ENCODE measurements around the gene KRT77.
"Not testable (repeated sequence)": the region's sequence is repeated elsewhere in the genome, so short reads cannot be mapped to it uniquely, and the experiment has no call there.

Gene KRT77

DNA sequence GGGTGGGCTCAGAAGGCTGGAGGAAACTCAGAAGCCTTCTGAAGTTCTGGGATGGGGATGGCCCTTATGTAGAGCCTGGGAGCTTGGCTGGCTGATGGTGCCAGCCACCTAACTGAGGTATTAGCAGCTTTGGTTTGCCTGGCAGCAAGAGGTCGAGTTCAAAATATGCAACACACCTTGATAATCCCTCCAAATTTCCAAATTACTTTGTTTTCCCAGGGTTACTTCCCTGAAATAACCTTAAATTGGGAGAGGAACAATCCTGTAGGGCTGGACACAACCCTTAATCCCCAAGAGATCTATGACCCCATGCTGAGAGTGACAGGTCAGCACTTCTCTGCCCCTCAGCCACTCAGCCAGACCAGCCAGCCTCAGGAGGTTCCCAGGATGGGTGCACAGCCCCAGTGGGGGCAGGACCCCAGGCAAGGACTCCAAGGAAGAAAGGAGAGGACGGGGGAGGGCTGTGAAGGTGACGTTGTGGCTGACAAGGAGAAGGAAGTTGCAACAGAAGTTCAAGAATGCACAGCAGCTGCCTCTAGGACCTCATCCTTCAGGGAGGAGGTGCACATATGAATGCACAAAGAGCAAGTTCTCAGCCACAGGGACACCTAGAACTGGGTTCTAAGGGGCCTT lies 18.6 kb upstream of the KRT77 start:
- no peak for DNase-seq

DNA sequence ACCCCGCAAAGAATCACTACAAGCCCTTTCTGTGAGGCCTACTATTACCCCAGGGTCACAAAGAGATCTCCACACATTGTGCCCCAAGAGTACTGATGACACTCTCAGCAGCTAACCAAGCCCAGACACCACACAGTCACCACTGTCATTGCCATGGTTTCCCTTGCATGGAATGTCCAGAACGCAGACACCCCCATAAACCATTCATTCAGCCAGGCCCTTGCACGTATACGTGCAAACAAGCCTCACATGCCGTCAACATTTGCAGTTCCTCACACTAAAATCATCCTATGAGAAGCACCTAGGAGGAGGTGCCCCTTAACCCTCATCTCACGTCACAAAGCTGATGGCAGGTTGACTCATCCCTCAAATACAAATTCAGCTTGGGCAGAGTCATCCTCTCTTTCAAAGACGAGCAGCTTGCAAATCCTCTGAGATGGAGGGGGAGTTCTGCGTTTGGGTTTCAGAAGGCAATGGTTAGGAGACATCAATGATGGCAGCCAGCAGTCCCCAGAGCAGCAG lies 17.1 kb upstream of the KRT77 start:
- no peak for DNase-seq

DNA sequence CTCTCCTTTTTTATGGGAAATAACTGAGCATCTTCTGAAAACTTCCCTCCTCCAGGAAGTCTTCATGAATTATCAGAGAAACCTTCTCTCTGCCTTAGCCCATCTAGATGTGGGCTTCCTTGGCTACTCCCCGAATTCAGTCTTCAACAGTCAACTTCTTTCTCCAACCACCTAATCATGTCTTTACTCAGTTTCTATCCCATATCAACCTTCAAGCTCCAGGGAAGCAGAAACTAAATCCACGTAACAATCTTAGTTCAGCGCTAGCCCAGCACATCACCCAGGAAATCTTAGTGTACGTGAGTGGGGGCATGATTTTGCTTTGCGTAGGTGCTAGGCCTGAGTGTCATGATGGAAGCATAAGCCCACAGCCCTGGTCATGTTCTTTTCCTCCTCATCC lies 12.7 kb upstream of the KRT77 start:
- no peak for DNase-seq

DNA sequence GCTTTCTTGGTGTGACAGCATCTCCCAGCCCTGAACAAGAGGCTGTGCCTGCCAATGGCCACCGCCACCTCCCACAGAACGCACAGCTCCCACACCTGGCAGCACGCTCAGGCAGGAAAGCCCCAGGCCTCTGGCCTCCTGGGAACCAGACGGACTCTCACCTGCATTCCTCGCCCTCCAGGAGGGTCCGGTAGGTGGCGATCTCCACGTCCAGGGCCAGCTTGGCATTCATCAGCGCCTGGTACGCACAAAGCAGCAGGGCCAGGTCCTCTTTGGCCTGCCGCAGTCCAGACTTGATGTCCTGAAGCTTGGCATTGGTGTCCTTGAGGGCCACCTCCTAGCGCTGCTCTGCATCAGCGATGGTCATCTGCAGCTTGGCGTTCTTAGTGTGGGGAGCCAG lies 12.1 kb upstream of the KRT77 start:
- no peak for DNase-seq

DNA sequence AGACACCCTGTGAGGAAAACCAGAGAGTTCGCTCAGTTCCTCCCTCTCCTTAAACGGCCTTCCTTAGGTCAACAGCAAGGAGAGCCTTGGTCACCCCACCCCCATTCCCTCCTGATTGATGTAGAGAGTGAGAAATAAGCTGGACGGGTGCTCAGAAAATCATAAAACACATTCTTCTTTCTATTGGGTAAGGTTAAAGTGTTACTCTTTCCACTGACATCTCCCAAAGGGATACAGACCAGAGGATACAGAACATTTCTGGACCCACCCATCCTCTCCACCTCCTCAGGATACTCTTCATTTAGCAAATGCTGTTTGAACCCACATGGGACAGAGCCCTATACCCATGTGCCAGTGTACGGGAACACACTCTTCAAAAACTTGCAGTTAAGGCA lies 11.6 kb upstream of the KRT77 start:
- no peak for DNase-seq

DNA sequence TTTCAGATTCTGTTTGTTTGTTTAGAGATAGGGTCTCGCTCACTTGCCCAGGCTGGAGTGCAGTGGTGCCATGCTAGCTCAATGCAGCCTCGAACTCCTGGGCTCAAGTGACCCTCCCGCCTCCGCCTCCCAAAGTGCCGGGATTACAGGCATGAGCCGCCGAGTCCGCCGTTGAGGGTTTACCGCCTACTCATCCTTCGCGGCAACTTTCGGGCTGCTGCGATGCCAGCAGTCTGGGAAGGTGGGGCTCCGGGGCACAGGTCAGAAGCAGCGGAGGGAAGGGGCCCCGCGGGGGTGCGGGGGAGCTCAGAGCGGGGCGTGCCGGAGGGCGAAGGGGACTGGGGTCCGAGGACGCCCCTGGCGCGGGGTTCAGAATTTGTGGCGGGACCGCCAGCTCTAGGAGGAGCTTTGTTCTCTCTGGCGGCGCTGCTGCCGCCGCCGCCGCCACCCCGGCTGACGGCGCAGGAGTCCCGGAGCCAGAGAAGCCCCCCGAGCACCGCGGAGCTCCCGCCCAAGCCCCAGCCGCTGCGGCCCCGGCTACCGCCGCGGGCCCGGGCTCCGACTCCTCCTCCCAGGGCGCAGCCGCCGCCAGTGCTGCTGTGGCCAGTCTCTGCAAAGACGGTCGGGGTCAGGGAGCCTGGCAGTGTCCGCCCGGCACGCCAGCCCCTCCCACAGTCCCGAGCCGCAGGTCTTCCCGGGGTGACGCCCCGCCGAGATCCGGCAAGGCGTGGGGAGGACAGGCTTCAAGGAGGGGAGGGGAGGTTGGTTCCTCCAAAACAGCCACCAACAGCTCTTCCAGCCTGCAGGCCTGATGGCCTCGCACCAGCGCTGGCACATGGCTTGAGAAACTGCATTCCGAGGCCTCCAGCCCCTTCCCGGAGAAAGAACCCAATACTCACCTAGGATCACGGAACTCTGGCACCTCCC lies 10.9 kb upstream of the KRT77 start:
- DNase-seq, result no peak

DNA sequence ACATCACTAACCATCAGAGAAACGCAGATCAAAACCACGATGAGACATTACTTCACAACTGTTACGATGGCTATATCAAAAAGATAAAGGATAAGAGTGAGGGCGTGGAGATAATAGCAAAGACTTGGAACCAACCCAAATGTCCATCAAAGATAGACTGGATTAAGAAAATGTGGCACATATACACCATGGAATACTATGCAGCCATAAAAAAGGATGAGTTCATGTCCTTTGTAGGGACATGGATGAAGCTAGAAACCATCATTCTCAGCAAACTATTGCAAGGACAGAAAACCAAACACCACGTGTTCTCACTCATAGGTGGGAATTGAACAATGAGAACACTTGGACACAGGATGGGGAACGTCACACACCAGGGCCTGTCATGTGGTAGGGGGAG lies 8.8 kb upstream of the KRT77 start:
- DNase-seq, result not testable (repeated sequence)

DNA sequence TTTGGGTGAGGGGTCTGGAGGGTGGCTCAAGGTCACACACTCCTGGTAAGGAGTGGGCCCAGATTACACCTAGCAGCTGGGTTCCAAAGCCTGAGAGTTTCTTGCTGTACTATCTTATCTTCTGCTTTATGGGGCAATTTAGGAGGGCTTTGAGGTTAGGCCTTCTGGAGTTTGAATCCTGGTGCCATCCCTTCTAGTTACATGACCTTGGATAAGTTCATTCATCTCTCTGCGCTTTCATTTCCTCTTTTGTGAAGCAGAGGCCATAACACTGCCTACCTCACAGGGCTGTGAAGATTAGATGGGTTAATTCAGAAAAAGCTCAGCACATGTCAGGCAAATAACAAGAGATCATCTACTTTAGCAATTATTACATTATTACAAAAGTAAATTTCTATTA lies 7.4 kb upstream of the KRT77 start:
- DNase-seq, result no peak

DNA sequence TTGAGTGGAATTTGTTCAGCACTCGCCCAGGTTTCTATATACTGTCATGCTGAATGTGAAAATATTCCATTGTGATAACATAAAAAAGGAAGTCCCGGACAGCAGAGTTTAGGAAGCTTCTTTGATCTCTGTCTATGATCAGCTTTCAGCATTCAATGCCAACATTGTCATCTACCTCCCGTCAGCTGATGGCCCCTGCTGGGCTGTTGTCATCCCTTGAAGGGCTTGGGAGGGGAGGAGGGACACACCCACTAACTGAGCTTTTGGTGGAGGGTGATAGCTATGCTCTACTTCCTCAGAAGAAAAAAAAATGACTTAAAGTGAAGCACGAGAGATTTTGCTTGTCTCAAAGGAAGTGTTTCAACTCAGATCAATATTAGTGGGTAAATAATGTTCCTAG lies 4.7 kb upstream of the KRT77 start:
- no peak for DNase-seq

DNA sequence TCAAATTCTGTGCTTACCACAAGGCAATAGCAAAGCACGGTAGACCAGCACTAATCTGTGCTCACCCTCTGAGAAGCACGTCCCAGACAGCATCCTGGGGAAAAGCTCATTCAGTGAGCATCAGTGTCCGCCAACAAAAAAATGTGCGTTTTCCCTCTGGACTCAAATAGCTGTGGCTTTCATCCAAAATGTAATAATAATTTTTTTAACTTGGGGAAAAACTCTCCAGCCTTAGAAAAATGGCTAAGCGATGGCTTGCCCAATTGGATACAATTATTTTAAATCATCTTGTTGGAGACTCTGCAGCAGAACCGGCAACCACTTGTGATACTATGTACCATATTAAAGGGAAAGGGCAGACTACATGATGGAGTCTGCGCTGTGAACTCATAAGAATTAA lies 1.1 kb upstream of the KRT77 start:
- DNase-seq, result no peak

DNA sequence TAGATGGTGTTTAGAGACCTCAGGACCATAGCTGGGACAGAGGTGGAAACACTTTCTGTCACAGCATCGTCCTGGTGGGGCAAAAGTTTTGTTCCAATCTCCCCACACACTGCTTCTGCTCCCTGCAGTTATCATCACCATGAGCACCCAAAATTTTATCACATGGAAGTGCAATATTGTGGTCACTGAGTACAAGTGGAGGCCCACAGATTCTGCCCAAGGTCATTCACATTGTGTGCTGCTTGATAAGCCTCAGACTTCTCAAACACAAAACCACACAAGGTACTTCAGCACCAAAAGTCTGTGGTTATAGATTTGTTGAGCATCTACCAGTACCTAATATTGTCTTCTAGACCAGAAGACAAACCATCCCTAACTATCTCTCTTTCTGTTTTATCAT lies 554 bp upstream of the KRT77 start:
- DNase-seq, result no peak

DNA sequence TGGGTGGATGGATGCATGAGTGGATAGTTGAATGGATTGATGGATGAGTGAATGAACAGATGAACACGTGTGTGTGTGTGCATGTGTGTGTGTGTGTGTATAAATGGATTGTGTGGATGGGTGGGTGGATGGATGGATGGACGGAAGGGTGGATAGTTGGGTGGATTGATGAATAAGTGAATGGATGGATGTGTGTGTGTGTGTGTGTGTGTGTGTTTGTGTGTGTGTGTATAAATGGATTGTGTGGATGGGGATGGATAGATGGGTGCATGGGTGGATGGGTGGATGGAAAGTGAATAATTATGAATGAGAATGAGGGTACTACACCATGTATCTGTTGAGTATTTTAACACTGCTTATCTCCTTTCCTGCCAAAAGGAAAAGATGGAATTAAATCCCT lies 986 bp downstream of the KRT77 start:
- DNase-seq, result no peak

DNA sequence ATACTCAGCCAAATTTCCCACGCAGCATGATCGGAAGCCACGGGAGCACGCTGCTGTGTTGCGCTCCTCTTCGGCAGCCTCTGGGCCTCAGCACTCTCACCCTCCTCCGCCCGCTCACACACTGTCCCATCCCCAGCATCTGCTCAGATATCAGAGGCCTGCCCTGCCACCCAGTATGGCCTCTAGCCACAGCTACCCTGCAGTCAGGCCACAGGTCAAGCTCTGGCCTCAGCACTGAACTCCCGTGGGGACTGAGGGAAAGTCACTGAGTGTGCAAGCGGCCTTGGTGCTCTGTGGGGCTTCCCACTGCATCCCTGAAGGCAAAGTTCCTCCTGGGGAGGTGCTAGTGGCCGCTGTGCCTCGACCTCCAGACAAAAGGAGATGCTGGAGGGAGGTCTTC lies 2.0 kb downstream of the KRT77 start:
- no peak for DNase-seq

DNA sequence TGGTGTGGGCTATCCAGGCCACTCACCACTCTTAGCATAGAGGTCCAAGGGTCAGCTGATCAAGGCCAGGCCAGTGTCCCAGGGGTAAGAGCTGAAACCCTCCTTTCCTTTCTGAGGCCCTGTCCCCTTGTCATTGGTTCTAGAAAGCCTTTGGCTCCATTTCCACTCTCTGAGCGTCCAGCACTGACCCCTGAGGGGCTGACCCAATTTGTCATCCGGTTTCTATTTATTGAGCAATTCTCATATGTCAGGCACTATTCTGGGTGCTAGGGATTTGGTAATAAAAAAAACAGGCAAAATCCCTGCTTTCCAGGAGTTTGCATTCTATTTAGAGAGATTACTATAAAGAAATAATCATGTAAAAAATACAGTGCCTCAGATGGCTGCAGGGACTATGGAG lies 3.4 kb downstream of the KRT77 start:
- no peak for DNase-seq

DNA sequence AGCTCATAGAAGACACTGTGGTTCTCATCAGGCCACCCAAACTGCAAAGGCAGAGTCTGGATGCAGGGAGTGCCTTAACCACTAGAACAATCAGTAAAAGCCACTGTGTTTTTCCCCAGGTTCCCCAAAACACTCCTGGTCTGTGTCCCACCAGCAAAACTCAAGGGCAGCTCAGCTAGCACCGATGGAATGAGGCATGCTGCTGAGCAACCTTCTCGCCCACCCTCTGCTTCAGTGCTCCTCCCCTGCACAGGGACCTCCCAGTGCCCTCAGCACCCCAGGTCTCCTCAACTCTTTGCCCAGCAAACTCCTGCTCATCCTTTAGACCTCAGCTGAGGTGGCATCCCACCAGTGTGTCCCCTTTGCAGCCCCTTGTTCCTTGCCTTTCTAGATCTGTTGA lies 4.0 kb downstream of the KRT77 start:
- DNase-seq, result no peak

DNA sequence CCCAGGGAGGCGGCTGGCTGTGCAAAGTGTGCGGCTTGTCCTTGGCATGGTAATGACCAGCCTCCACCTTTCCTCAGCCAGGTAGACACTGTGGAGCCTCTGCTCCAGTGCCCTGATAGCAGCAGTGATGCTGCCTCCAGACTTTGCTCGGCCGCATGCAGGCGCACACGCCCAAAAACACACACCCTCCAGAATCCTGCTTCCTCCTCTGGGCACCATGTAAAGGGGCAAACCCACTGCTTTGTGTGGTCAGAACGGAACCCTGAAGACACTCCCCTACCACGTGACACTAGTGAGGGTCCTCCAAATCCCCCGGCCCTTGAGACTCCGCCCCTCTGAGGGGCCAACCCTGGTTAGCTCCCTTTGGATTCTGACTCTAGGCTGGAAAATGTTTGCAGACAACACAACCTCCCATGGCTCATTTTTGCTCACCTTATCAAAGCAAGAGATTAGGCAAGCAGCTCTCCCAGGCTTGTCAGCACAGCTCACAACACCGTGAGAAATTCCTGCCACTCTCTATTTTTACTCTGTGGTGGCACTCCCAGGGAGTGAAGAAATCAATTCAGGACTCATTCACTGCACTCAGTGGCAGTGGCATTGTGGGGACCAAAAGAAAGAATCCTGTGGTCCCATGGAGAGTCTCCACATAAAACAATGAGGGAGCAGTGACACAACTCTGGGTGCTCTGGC lies 4.5 kb downstream of the KRT77 start:
- no peak for DNase-seq

DNA sequence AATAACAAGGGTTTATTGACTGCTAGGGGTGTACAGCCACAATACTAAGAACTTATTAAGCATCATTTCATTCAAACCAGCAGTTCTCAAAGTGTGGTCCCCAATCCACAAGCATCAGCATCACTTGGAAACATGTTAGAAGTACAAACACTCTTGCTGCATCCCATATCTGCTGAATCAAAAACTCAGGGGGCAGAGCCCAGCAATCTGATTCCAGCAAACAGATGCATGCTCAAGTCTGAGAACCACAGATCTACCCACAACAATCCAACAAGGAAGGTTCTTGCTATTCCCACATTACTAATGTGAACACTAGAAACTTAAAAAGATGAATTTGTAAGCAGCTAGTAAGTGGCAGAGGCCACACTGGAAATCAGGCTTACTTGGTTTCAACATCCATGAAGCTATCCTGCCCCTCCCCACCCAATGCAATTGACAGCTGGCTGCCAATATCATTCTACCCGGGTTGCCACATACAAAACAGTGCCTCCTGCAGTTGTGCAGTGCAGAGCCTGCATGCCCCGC lies 6.2 kb downstream of the KRT77 start:
- no peak for DNase-seq

DNA sequence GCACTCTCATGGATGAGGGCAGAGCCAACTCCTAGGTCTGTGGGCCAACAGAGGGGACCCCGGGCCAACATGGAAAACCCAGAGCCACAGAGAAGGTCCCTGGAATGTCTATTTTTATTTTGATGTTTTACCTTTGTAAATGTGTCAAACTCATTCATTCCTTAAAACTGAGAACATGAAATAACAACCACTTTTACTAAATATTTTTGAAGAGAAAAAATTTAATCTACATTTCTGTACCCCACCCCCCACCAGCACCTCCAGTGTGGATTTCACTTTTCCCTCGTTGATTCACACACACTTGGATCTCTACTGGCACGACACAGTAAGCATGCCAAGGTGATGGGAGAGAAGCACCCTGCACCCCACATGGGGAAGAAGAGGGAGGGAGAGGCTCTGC lies 6.7 kb downstream of the KRT77 start:
- DNase-seq, result no peak

DNA sequence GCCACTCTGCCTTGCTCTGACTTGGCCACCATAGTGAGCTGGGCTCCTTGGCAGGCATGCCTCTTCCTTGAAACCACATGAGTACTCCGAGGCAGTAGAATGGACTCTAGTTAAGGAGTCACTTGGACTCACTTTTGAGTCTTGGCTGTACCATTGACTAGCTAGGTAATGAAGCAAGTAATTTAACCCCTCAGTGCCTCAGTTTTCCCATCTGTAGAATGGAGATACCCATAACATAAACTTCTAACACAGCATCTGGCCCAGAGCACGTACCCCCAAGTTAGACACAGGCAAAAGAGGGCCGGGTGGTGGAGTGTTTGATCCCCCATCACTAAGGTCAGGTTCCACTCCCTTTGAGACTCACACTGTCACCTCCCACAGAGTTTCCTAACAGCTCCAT lies 8.3 kb downstream of the KRT77 start:
- DNase-seq, result no peak

DNA sequence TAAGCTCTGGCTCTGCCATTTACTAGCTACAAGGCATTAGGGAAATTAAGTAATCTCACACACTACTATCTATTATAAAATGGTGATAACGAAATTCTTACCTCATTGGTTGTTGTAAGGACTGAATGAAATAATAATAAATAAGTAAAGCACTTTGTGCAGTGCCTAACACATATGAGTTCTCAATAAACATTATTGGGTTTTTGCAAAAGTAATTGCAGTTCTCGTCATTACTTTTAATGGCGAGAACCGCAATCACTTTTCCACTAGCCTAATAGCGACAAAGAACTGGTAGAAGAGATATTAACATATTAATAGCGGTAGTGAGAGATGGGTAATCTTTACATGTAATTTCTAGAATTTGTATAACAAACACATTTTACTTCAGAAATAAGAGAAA lies 9.2 kb downstream of the KRT77 start:
- no peak for DNase-seq

DNA sequence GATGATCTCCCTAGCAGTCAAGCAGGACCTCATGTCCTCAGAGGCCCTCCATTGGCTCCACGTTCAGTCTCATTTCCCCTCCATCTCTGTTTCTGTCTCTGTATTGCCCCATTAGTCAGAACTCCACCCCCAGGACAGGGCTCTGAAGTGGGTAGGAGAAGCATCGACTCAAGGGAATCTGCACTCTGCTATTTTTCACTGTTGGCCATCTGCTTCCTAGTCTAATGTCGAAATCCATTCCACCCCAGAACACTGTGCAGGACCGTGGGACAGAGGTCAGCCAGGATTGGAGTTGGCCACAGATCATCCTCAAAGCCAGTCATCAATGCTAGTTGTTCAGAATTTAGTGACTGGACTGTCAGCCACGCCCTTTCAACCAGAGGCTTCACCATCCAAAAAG lies 10.1 kb downstream of the KRT77 start:
- DNase-seq, result no peak

DNA sequence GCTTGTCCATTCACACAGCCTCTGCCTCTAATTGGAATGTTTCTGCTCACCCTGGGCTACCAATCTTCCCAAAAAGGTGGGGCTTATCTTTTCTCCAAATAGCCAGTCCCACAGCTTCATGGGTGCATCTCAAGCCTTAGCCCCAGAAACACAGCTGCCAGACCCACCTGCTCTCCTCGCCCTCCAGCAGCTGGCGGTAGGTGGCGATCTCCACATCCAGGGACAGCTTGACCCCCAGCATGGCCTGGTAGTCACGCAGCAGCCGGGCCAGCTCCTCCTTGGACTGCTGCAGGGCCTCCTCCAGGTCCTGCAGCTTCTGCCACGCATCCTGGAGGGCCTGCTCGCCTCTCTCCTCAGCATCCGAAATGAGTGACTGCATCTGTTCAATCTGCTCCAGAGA lies 11.1 kb downstream of the KRT77 start:
- DNase-seq, result no peak

DNA sequence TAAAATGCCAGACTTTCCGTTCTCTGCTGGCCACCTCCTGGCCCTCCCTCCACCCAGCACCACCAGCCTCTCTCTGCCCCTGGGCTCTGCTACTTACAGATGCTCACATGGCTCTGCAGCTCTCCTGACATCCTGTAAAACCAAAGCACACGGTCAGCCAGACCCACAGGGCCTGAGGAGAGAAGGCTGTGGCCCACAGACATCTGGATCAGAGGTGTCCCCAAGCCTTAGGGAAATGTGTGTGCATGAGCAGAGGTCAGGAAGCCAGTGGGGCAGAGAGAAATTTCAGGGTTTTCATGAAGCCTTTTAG lies 11.5 kb downstream of the KRT77 start:
- DNase-seq, result no peak
